GM21381 (cell line): ENCODE results near the gene DLG4.
"Not testable (repeated sequence)": the region's sequence is repeated elsewhere in the genome, so short reads cannot be mapped to it uniquely, and the experiment has no call there.

Experiments
- ATAC-seq: cut with Tn5 transposase; IDR thresholded peaks from one replicate; pipeline ENCODE4 v1.9.1; 2021; ENCODE audit warnings: mild to moderate bottlenecking, moderate library complexity; ENCODE audit not compliant: unreplicated experiment

The DLG4 gene

GRCh38 chr17:7190276-7190917, 29.2 kb downstream of the DLG4 start:
- no peak for ATAC-seq

GRCh38 chr17:7186241-7186640, 33.4 kb downstream of the DLG4 start:
- no peak for ATAC-seq

- ATAC-seq = no peak
Measured at GRCh38 chr17:7184647-7185046, 35.0 kb downstream of the DLG4 start.

DNA sequence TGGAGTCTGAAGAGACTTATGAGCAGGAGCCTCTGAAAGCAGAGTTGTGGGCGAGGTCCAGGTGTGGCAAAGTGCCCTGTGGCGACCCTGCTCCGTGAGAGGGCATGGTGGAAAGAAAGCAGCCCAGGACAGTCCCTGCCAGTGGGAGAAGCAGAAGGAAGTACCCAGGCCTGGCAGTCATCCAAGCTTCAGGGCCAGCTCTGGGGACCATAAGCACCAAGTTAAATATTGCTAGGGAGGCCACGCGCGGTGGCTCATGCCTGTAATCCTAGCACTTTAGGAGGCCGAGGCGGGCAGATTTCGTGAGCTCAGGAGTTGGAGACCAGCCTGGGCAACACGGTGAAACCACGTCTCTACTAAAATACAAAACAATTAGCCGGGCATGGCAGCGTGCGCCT, 35.5 kb downstream of the DLG4 start:
- no peak for ATAC-seq

GRCh38 chr17:7183433-7184090, 36.1 kb downstream of the DLG4 start:
- ATAC-seq = no peak

- not testable (repeated sequence) for ATAC-seq
Measured at GRCh38 chr17:7182101-7182500, 37.5 kb downstream of the DLG4 start.

GRCh38 chr17:7179317-7180254, 40.0 kb downstream of the DLG4 start, which contains the start of gene ASGR1:
ASGR1 (minus strand) TSS chr17:7179370; CDS start chr17:7178563, 807 bp downstream.
- no peak for ATAC-seq

GRCh38 chr17:7178973-7179316, 40.7 kb downstream of the DLG4 start:
- ATAC-seq = no peak

DNA sequence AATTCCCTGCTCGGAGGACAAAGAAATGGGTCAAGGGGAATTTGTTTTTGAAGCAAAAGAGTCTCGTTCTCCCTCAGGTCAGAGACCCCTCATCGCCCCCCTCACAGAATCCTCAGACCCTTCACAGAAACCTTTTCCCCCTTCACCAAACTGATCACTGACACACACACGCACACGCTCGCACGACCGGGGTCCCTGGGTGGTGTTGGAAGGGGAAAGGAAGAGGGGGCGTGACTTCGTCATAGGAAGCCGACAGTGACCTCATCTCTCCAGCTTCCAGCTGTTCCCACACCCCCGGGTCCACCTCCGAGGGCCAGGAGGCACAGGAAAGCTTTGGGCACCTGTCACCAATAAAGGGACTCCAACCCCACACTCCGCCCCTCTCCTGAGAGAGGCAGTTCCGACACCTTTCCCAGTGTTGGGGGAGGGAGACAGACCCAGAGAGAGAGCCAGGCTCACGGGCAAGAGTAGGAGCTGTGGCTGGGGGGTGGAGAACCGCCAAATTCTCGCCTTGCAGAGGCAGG, 41.6 kb downstream of the DLG4 start:
- ATAC-seq = no peak

- ATAC-seq = no peak
Measured at GRCh38 chr17:7177191-7177953, 42.3 kb downstream of the DLG4 start.

- ATAC-seq = no peak
Measured at GRCh38 chr17:7176841-7177190, 42.8 kb downstream of the DLG4 start.

DNA sequence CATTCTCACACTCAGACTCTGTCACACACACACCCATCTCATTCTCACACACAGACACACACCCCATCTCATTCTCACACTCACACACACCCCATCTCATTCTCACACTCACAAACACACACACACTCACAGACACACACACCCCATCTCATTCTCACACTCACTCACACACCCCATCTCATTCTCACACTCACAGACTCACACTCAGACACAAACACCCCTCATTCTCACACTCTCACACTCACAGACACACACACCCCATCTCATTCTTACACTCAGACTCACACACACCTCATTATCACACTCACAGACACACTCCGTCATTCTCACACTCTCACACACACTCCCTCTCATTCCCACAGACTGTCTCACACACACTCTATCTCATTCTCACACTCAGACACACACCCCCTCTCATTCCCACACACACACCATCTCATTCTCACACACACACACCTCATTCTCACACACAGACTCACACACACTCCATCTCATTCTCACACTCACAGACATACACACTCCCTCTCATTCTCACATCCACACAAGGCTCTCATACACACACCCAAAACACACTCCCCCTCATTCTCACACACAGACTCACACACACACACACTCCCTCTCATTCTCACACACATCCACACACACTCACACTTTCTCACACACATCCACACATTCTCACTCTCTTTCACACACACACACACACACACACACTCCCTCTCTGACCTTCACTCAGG, 43.4 kb downstream of the DLG4 start:
- ATAC-seq = no peak

DNA sequence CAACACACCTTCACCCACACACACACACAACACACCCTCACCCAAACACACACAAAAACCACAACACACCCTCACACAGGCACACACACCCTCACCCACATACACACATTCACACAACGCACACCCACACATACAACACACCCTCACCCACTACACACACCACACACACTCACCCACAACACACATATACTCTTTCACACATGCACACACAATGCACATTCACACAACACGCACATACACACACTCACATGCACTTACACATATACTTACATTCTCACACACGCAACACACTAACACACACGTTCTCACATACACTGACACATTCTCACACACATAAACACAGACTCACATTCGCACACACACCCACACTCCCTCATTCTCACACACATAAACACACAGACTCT, 44.3 kb downstream of the DLG4 start:
- ATAC-seq = no peak

- ATAC-seq = no peak
Measured at GRCh38 chr17:7174603-7175326, 44.9 kb downstream of the DLG4 start.

DNA sequence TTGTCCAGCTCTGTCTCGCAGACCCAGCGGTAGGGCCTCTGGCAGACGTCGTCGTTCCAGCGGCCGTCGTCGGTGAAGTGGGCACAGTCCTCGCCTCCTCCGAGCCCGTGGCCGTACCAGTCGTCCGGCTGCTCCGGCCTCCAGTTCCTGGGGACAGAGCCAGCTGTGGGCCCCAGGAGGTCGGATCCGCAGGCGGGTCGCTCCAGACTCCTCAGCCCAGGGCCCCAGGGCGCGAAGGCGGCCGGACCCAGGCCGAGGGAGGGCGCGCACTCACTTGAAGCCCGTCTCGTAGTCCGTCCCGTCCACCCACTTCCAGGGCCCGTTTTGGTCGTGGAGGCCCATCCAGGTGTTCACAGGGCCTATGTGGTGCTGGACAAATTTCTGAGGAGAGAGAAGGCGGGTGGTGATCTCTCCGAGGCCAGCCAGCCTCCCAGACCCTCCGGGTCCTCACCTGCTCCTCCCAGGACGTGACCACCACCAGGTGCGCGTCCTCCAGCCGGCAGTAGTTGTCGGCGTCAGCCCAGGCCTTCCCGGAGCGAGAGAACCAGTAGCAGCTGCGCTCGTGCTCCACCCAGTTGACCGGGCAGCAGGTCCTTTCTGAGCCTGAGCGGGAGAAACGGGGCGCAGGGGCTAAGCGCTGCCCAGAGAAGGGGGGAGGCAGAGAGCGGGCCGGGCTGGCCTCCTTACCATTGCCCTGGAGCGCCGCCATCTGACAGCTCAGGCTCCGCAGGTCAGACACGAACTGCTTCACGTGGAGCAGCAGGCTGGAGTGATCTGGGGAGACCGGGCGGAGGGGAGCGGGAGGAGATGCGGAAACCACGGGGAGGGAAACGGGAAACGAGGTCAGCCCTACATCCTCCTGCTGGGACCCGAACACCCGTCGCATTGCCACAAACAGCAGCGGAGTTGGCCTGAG, 45.7 kb downstream of the DLG4 start:
- ATAC-seq = no peak

GRCh38 chr17:7172522-7173191, 47.0 kb downstream of the DLG4 start:
- not testable (repeated sequence) for ATAC-seq

DNA sequence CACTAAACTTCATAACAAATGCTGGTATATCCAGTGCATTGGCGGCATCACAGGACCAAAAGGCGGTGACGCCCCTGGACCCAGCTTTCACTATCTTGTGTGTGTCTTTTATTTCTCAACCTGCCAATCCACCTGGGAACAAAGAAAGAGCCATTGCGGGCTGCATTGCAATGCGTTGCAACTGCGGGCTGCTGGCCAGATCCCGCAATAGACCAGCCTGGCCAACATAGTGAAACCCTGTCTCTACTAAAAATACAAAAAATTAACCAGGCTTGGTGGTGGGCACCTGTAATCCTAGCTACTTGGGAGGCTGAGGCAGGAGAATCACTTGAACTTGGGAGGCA, 50.1 kb downstream of the DLG4 start:
- not testable (repeated sequence) for ATAC-seq
